ENCODE results near the gene FLT4. TPM values are rescaled to one million over a fixed set of nuclear protein-coding genes. Genes with fewer than 3 reads are reported as not detected.

Gene FLT4
- total RNA-seq, 1 donor from 2014 or later, result 7.2 TPM

DNA sequence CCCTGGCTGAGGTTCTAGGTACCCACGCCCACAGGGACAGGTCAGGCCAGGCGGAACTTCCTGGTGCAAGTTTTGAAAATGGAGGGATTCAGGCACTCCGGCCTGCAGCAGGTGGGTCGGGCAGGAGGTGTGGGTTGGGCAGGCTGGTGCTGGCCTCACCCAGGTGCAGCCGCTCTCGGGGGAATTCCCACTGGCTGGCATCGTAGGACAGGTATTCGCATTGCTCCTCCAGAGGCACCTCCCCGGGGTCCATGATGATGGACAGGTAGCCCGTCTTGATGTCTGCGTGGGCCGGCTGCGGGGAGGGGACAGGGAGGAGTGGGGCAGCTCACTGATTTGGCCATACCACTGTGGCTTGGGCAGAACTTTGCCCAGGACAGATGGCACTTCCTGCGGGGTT is 29.4 kb downstream of the FLT4 start:
- H3K9me3 ChIP-seq (ENCODE audit: insufficient read depth, low read depth, low read length), result no peaks in the 10 kb centered on the region
- H4K20me1 ChIP-seq (ENCODE audit: insufficient read depth, low read length), result no peaks in the 10 kb centered on the region
- Mint-ChIP-seq H3K4me3 (ENCODE audit: unreplicated experiment) (no peak overlapping the region), H3K27ac (ENCODE audit: unreplicated experiment) (no peak overlapping the region), H3K36me3 (ENCODE audit: low read depth, unreplicated experiment) (peaks cover 4% of the 10 kb centered on the region), H3K27me3 (ENCODE audit: low read depth, unreplicated experiment) (peaks cover 19% of the 10 kb centered on the region), H3K9me3 (ENCODE audit: unreplicated experiment) (no peaks in the 10 kb centered on the region), H3K4me1 (ENCODE audit: low read depth, unreplicated experiment) (no peaks in the 10 kb centered on the region)
- no peak overlapping the region for H3K4me2 ChIP-seq (ENCODE audit: low read length)
- no peaks in the 10 kb centered on the region for H3K36me3 ChIP-seq (ENCODE audit: insufficient read depth, low read length)
- H3K9ac ChIP-seq (ENCODE audit: low read length), result no peak overlapping the region
- H3K27me3 ChIP-seq (ENCODE audit: insufficient read depth, low read length), result peaks cover 5% of the 10 kb centered on the region
- no peaks in the 10 kb centered on the region for H3K79me2 ChIP-seq (ENCODE audit: insufficient read depth, low read length)
- DNase-seq (ENCODE audit: low read depth) (no peak), FAIRE-seq (no peak)
- H3K4me3 ChIP-seq (ENCODE audit: insufficient read depth, low read depth, low read length), result no peak overlapping the region
- H3K27ac ChIP-seq (ENCODE audit: low read depth, low read length), result no peak overlapping the region
- no peaks in the 10 kb centered on the region for H3K4me1 ChIP-seq (ENCODE audit: insufficient read depth, low read length)
- TF ChIP-seq CTCF (IDR thresholded peaks at IDR 0.05; ENCODE audit: insufficient read depth, low read depth, low read length) (no peak), EZH2 (IDR thresholded peaks at IDR 0.05; ENCODE audit: insufficient read depth, low read length) (no peak)
- H2AFZ ChIP-seq (ENCODE audit: low read depth, low read length), result no peak overlapping the region

DNA sequence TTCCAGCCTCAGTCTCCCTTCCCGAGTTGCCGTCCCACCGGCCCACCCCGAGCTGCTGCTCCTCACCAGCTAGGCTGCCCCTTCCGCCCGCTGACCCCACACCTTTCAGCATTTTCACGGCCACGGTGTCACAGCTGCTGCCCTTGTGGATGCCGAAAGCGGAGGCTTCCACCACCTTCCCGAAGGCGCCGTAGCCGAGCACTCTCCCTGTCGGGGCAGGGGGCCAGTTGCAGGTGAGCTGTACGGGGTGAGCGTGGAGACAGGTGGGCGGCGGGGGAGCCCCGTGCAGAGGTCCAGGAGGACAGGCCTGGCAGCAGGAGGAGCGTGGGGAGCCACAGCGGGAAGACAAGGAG is 29.9 kb downstream of the FLT4 start:
- no peak overlapping the region for H3K27ac ChIP-seq (ENCODE audit: low read depth, low read length)
- H3K27ac Mint-ChIP-seq (ENCODE audit: unreplicated experiment), result no peak overlapping the region
- no peaks in the 10 kb centered on the region for H3K36me3 ChIP-seq (ENCODE audit: insufficient read depth, low read length)
- FAIRE-seq (no peak), DNase-seq (ENCODE audit: low read depth) (no peak)
- H3K79me2 ChIP-seq (ENCODE audit: insufficient read depth, low read length), result no peaks in the 10 kb centered on the region
- H3K9me3 Mint-ChIP-seq (ENCODE audit: unreplicated experiment), result no peaks in the 10 kb centered on the region
- H3K4me3 ChIP-seq (ENCODE audit: insufficient read depth, low read depth, low read length), result no peak overlapping the region
- H3K4me2 ChIP-seq (ENCODE audit: low read length), result peak overlapping the region; percentile 86
- peaks cover 4% of the 10 kb centered on the region for H3K36me3 Mint-ChIP-seq (ENCODE audit: low read depth, unreplicated experiment)
- H2AFZ ChIP-seq (ENCODE audit: low read depth, low read length), result peak overlapping the region; percentile 71
- H3K27me3 ChIP-seq (ENCODE audit: insufficient read depth, low read length), result peaks cover 5% of the 10 kb centered on the region
- no peak overlapping the region for H3K4me3 Mint-ChIP-seq (ENCODE audit: unreplicated experiment)
- H3K9me3 ChIP-seq (ENCODE audit: insufficient read depth, low read depth, low read length), result no peaks in the 10 kb centered on the region
- TF ChIP-seq CTCF (IDR thresholded peaks at IDR 0.05; ENCODE audit: insufficient read depth, low read depth, low read length) (no peak), EZH2 (IDR thresholded peaks at IDR 0.05; ENCODE audit: insufficient read depth, low read length) (no peak)
- no peaks in the 10 kb centered on the region for H3K4me1 ChIP-seq (ENCODE audit: insufficient read depth, low read length)
- H3K27me3 Mint-ChIP-seq (ENCODE audit: low read depth, unreplicated experiment), result peaks cover 16% of the 10 kb centered on the region
- no peaks in the 10 kb centered on the region for H3K4me1 Mint-ChIP-seq (ENCODE audit: low read depth, unreplicated experiment)
- no peak overlapping the region for H3K9ac ChIP-seq (ENCODE audit: low read length)
- H4K20me1 ChIP-seq (ENCODE audit: insufficient read depth, low read length), result no peaks in the 10 kb centered on the region

- no peak overlapping the region for H3K27ac ChIP-seq (ENCODE audit: low read depth, low read length)
- no peaks in the 10 kb centered on the region for H4K20me1 ChIP-seq (ENCODE audit: insufficient read depth, low read length)
- H3K9me3 ChIP-seq (ENCODE audit: insufficient read depth, low read depth, low read length), result no peaks in the 10 kb centered on the region
- H3K27me3 ChIP-seq (ENCODE audit: insufficient read depth, low read length), result peaks cover 5% of the 10 kb centered on the region
- H3K36me3 ChIP-seq (ENCODE audit: insufficient read depth, low read length), result no peaks in the 10 kb centered on the region
- H3K4me2 ChIP-seq (ENCODE audit: low read length), result peak overlapping the region; percentile 86
- TF ChIP-seq EZH2 (IDR thresholded peaks at IDR 0.05; ENCODE audit: insufficient read depth, low read length) (no peak), CTCF (IDR thresholded peaks at IDR 0.05; ENCODE audit: insufficient read depth, low read depth, low read length) (no peak)
- no peaks in the 10 kb centered on the region for H3K4me1 ChIP-seq (ENCODE audit: insufficient read depth, low read length)
- no peaks in the 10 kb centered on the region for H3K79me2 ChIP-seq (ENCODE audit: insufficient read depth, low read length)
- Mint-ChIP-seq H3K27ac (ENCODE audit: unreplicated experiment) (no peak overlapping the region), H3K4me1 (ENCODE audit: low read depth, unreplicated experiment) (no peaks in the 10 kb centered on the region), H3K27me3 (ENCODE audit: low read depth, unreplicated experiment) (peaks cover 22% of the 10 kb centered on the region), H3K36me3 (ENCODE audit: low read depth, unreplicated experiment) (peaks cover 4% of the 10 kb centered on the region), H3K4me3 (ENCODE audit: unreplicated experiment) (peak overlapping the region; percentile 69), H3K9me3 (ENCODE audit: unreplicated experiment) (no peaks in the 10 kb centered on the region)
- H2AFZ ChIP-seq (ENCODE audit: low read depth, low read length), result peak overlapping the region; percentile 71
- DNase-seq (ENCODE audit: low read depth) (peak; percentile 56), FAIRE-seq (no peak)
- H3K4me3 ChIP-seq (ENCODE audit: insufficient read depth, low read depth, low read length), result peak overlapping the region; percentile 46
- H3K9ac ChIP-seq (ENCODE audit: low read length), result no peak overlapping the region
Observed at GRCh38 chr5:180618829-180619562, 30.4 kb downstream of the FLT4 start.

All from astrocyte (in vitro differentiated cells and primary cell).